Left lung (tissue), 10 donors: ENCODE measurements around the gene CPED1. TPM values are rescaled to one million over a fixed set of nuclear protein-coding genes. Genes with fewer than 3 reads are reported as not detected.

Source experiments
- ATAC-seq: fragments of 200-7000 bp; cut with Tn5 transposase; one replicate; pipeline ENCODE4 v1.9.1; 2020; ENCODE audit warnings: moderate library complexity
- DNase-seq, 4 donors: peaks; one replicate each; pipeline ENCODE4 v3.0.0-alpha.2; 2013 to 2020
- H3K27ac ChIP-seq, 2 donors: fragments of 200-600 bp; sonication (generic) in 1 of 2; one replicate each; pipeline versions ENCODE4 v1.5.0 to v1.8.0; 2020 to 2021
- H3K27me3 ChIP-seq, 2 donors: fragments of 200-600 bp; sonication (generic) in 1 of 2; one replicate each; pipeline versions ENCODE4 v1.5.0 to v1.8.0; 2020 to 2021
- H3K36me3 ChIP-seq, 2 donors: fragments of 200-600 bp; sonication (generic) in 1 of 2; one replicate each; pipeline versions ENCODE4 v1.5.0 to v1.8.0; 2020 to 2021
- H3K4me1 ChIP-seq, 2 donors: fragments of 200-600 bp; one replicate each; pipeline ENCODE4 v1.8.0; 2021
- H3K4me3 ChIP-seq, 2 donors: fragments of 200-600 bp; sonication (generic) in 1 of 2; one replicate each; pipeline versions ENCODE4 v1.5.0 to v1.8.0; 2020 to 2021; ENCODE audit warnings: mild to moderate bottlenecking in 1 of 2
- H3K9me3 ChIP-seq, 2 donors: fragments of 200-600 bp; sonication (generic) in 1 of 2; one replicate each; pipeline versions ENCODE4 v1.5.0 to v1.8.0; 2020 to 2021
- CTCF ChIP-seq, 2 donors: fragments of 200-600 bp; sonication (generic) in 1 of 2; IDR thresholded peaks; one replicate each; pipeline versions ENCODE4 v1.5.0 to v1.8.0; 2021; ENCODE audit warnings: antibody characterized with exemption in 2 of 2
- intact Hi-C, 2 donors: fragments of 100-400 bp; cut with DNase I; formaldehyde crosslinking; loops; one replicate each; pipeline versions ENCODE4 v1.11.2 to v1.14.2; 2022
- polyA plus RNA-seq, 6 donors: library from polyadenylated mRNA; unstranded; fragments of 120-200 nt; gene quantifications; one replicate each; pipeline ENCODE4 v1.2.1, GENCODE V29; 2013; ENCODE audit not compliant: insufficient read length in 6 of 6
- total RNA-seq, 2 donors: library from RNA; stranded (reverse); fragmentation: NEBNext Ultra II Directional; extraction: Animal tissue kit (Norgen Biotek cat#: 25700); gene quantifications; one replicate each; pipeline ENCODE4 v1.2.1, GENCODE V29; 2021
- donor health status: DM: no; HTN: yes; CAD: no.
- donor health status: DM: no; HTN: no; CAD: no.

Gene CPED1
- total and polyA plus RNA-seq, 8 donors, result 8.8 to 29.6 (median 22.8) TPM

- no peaks in the 10 kb centered on the region for H3K9me3 ChIP-seq
- H3K27me3 ChIP-seq, result no peaks in the 10 kb centered on the region
- H3K4me1 ChIP-seq, result no peaks in the 10 kb centered on the region
- H3K4me3 ChIP-seq, result no peak overlapping the region
- no peaks in the 10 kb centered on the region for H3K36me3 ChIP-seq
- ATAC-seq, result no peak
- no peak for DNase-seq
- TF ChIP-seq CTCF (IDR thresholded peaks at IDR 0.05), result no peak
- intact Hi-C loops, result no loop called here
- H3K27ac ChIP-seq, result no peak overlapping the region
Observed at GRCh38 chr7:121099572-121099971, 111.1 kb downstream of the CPED1 start.

GRCh38 chr7:121101083-121101482 is 112.6 kb downstream of the CPED1 start:
- Histone ChIP-seq H3K27ac (no peak overlapping the region), H3K4me3 (no peak overlapping the region), H3K27me3 (no peaks in the 10 kb centered on the region), H3K9me3 (no peaks in the 10 kb centered on the region), H3K36me3 (no peaks in the 10 kb centered on the region), H3K4me1 (no peaks in the 10 kb centered on the region)
- no peak for TF ChIP-seq CTCF (IDR thresholded peaks at IDR 0.05)
- DNase-seq (no peak), ATAC-seq (no peak)
- intact Hi-C loops, result no loop called here

- Histone ChIP-seq H3K9me3 (no peaks in the 10 kb centered on the region), H3K27ac (no peak overlapping the region), H3K27me3 (no peaks in the 10 kb centered on the region), H3K4me1 (no peaks in the 10 kb centered on the region), H3K4me3 (no peak overlapping the region), H3K36me3 (no peaks in the 10 kb centered on the region)
- intact Hi-C loops, result no loop called here
- TF ChIP-seq CTCF (IDR thresholded peaks at IDR 0.05), result no peak
- ATAC-seq (no peak), DNase-seq (no peak)
Observed at GRCh38 chr7:121101621-121102020, 113.1 kb downstream of the CPED1 start.

- Histone ChIP-seq H3K27ac (no peak overlapping the region), H3K36me3 (no peaks in the 10 kb centered on the region), H3K4me1 (no peaks in the 10 kb centered on the region), H3K4me3 (no peak overlapping the region), H3K27me3 (no peaks in the 10 kb centered on the region), H3K9me3 (no peaks in the 10 kb centered on the region)
- intact Hi-C loops, result no loop called here
- no peak for TF ChIP-seq CTCF (IDR thresholded peaks at IDR 0.05)
- ATAC-seq (peak; percentile 83), DNase-seq (no peak)
Observed at GRCh38 chr7:121102619-121103018, 114.1 kb downstream of the CPED1 start.

- no peaks in the 10 kb centered on the region for H3K4me1 ChIP-seq
- intact Hi-C loops, result no loop called here
- TF ChIP-seq CTCF (IDR thresholded peaks at IDR 0.05), result no peak
- no peaks in the 10 kb centered on the region for H3K36me3 ChIP-seq
- no peaks in the 10 kb centered on the region for H3K27me3 ChIP-seq
- no peak overlapping the region for H3K27ac ChIP-seq
- no peak overlapping the region for H3K4me3 ChIP-seq
- ATAC-seq (no peak), DNase-seq (no peak)
- H3K9me3 ChIP-seq, result no peaks in the 10 kb centered on the region
Observed at GRCh38 chr7:121103086-121103485, 114.6 kb downstream of the CPED1 start.
